Neural cell (in vitro differentiated cells): ENCODE results near the gene ZNF641. TPM values are rescaled to one million over a fixed set of nuclear protein-coding genes. Genes with fewer than 3 reads are reported as not detected.

ENCODE experiments used
- H2AFZ ChIP-seq: fragments of 200-600, 300-800 bp; sonication (generic), shearing (Covaris generic); 2 replicates; pipeline ENCODE4 v1.6.0; 2014; ENCODE audit warnings: low read depth, mild to moderate bottlenecking, antibody characterized with exemption, low read length, moderate library complexity
- H3F3A ChIP-seq: fragments of 200-600 bp; shearing (Covaris generic); 2 replicates; pipeline ENCODE4 v1.6.1; 2016; ENCODE audit warnings: mild to moderate bottlenecking, moderate library complexity, mixed read lengths, antibody characterized with exemption, low read length; ENCODE audit not compliant: insufficient read depth, poor library complexity, severe bottlenecking
- H3K27ac ChIP-seq: fragments of 200-600, 300-800 bp; sonication (generic), shearing (Covaris generic); 2 replicates; pipeline ENCODE4 v1.5.1; 2014; ENCODE audit warnings: mild to moderate bottlenecking, low read length, moderate library complexity
- H3K27me3 ChIP-seq: fragments of 300-800, 200-600 bp; sonication (generic), shearing (Covaris generic); 2 replicates; pipeline ENCODE4 v1.6.0; 2014; ENCODE audit warnings: mild to moderate bottlenecking, low read depth, low read length, moderate library complexity; ENCODE audit not compliant: insufficient read depth
- H3K36me3 ChIP-seq: fragments of 300-800, 200-600 bp; sonication (generic), shearing (Covaris generic); 2 replicates; pipeline ENCODE4 v1.5.1; 2014; ENCODE audit warnings: mild to moderate bottlenecking, antibody characterized with exemption, low read length, moderate library complexity; ENCODE audit not compliant: insufficient read depth
- H3K4me2 ChIP-seq: fragments of 300-800, 200-600 bp; sonication (generic), shearing (Covaris generic); 2 replicates; pipeline ENCODE4 v1.6.0; 2014; ENCODE audit warnings: mild to moderate bottlenecking, low read length
- H3K4me3 ChIP-seq: fragments of 300-800, 200-600 bp; sonication (generic), shearing (Covaris generic); 2 replicates; pipeline ENCODE4 v1.5.1; 2014; ENCODE audit warnings: mild to moderate bottlenecking, low read length, moderate library complexity
- H3K79me2 ChIP-seq: fragments of 200-600 bp; shearing (Covaris generic); replicated peaks from 2 replicates; pipeline ENCODE4 v1.6.0; 2014; ENCODE audit warnings: mild to moderate bottlenecking, low read length, moderate library complexity; ENCODE audit not compliant: insufficient read depth
- H3K9ac ChIP-seq: fragments of 300-800, 200-600 bp; sonication (generic), shearing (Covaris generic); 2 replicates; pipeline ENCODE4 v1.6.1; 2016; ENCODE audit warnings: mild to moderate bottlenecking, low read length, mixed read lengths
- H3K9me2 ChIP-seq: fragments of 200-600 bp; shearing (Covaris generic); 2 replicates; pipeline ENCODE4 v1.6.1; 2016; ENCODE audit warnings: mild to moderate bottlenecking, low read length, mixed read lengths; ENCODE audit not compliant: insufficient read depth
- H3K9me3 ChIP-seq: fragments of 200-600, 300-800 bp; sonication (generic), shearing (Covaris generic); 2 replicates; pipeline ENCODE4 v1.6.1; 2016; ENCODE audit warnings: mild to moderate bottlenecking, mixed run types, low read length, moderate library complexity, mixed read lengths
- H4K20me1 ChIP-seq: fragments of 200-600 bp; shearing (Covaris generic); 2 replicates; pipeline ENCODE4 v1.6.1; 2016; ENCODE audit warnings: mild to moderate bottlenecking, mixed run types; ENCODE audit not compliant: insufficient read depth
- CTCF ChIP-seq: fragments of 450-650 bp; IDR thresholded peaks from 2 replicates; pipeline ENCODE4 v1.5.1; 2014; ENCODE audit warnings: antibody characterized with exemption, mild to moderate bottlenecking, moderate library complexity; ENCODE audit not compliant: poor library complexity, severe bottlenecking
- EP300 ChIP-seq: fragments of 450-650 bp; conservative IDR thresholded peaks from 2 replicates; pipeline ENCODE4 v1.6.1; 2014; ENCODE audit warnings: antibody characterized with exemption, mild to moderate bottlenecking, moderate library complexity; ENCODE audit not compliant: poor library complexity, severe bottlenecking
- EZH2 ChIP-seq: fragments of 200-600, 300-800 bp; shearing (Covaris generic), sonication (generic); IDR thresholded peaks from 2 replicates; pipeline ENCODE4 v1.6.1; 2014; ENCODE audit warnings: antibody characterized with exemption, low read length, borderline replicate concordance, mild to moderate bottlenecking; ENCODE audit not compliant: insufficient read depth, poor library complexity, severe bottlenecking
- MXI1 ChIP-seq: fragments of 450-650 bp; conservative IDR thresholded peaks from 2 replicates; pipeline ENCODE4 v1.6.1; 2014; ENCODE audit warnings: antibody characterized with exemption, mild to moderate bottlenecking; ENCODE audit not compliant: poor library complexity, severe bottlenecking
- POLR2AphosphoS5 ChIP-seq: IDR thresholded peaks from 2 replicates; pipeline ENCODE4 v1.6.1; 2012
- RAD21 ChIP-seq: fragments of 450-650 bp; conservative IDR thresholded peaks from 2 replicates; pipeline ENCODE4 v1.6.1; 2014; ENCODE audit warnings: antibody characterized with exemption, mild to moderate bottlenecking, moderate library complexity
- REST ChIP-seq: IDR thresholded peaks from 2 replicates; pipeline ENCODE4 v1.6.1; 2012; ENCODE audit warnings: borderline replicate concordance
- SMC3 ChIP-seq: fragments of 450-650 bp; conservative IDR thresholded peaks from 2 replicates; pipeline ENCODE4 v1.6.1; 2014; ENCODE audit warnings: antibody characterized with exemption, mild to moderate bottlenecking, moderate library complexity; ENCODE audit not compliant: poor library complexity
- TAF1 ChIP-seq: IDR thresholded peaks from 2 replicates; pipeline ENCODE4 v1.6.1; 2012; ENCODE audit warnings: low read depth
- polyA plus RNA-seq: library from polyadenylated mRNA; depleted of rRNA; stranded (reverse); fragments of >200 nt; gene quantifications from 2 replicates; pipeline ENCODE4 v1.2.3, GENCODE V29; 2014

Gene ZNF641
- polyA plus RNA-seq, 1 donor from 2014 or later = 41.6 TPM

- Histone ChIP-seq H3K9me2 (no peaks in the 10 kb centered on the region), H3K36me3 (no peaks in the 10 kb centered on the region), H2AFZ (no peak overlapping the region), H3K27me3 (no peaks in the 10 kb centered on the region), H3K9me3 (no peaks in the 10 kb centered on the region), H3K4me3 (no peak overlapping the region), H4K20me1 (no peaks in the 10 kb centered on the region), H3K27ac (no peak overlapping the region), H3K9ac (no peak overlapping the region), H3F3A (no peaks in the 10 kb centered on the region), H3K4me2 (no peak overlapping the region), H3K79me2 (no peaks in the 10 kb centered on the region)
- TF ChIP-seq TAF1 = no peak
- no peak for TF ChIP-seq EZH2
- TF ChIP-seq POLR2AphosphoS5 = no peak
- TF ChIP-seq CTCF = no peak
- TF ChIP-seq EP300 = no peak
- TF ChIP-seq RAD21 = no peak
- TF ChIP-seq REST = no peak
- no peak for TF ChIP-seq SMC3
- TF ChIP-seq MXI1 = no peak
Measured at GRCh38 chr12:48302161-48302911, 48.4 kb downstream of the ZNF641 start.

- H3K4me3 ChIP-seq = no peak overlapping the region
- no peaks in the 10 kb centered on the region for H4K20me1 ChIP-seq
- H3K27me3 ChIP-seq = no peaks in the 10 kb centered on the region
- H3K4me2 ChIP-seq = no peak overlapping the region
- H3K9ac ChIP-seq = no peak overlapping the region
- TF ChIP-seq EP300 = no peak
- TF ChIP-seq RAD21 = no peak
- no peak for TF ChIP-seq CTCF
- TF ChIP-seq REST = no peak
- no peak for TF ChIP-seq TAF1
- TF ChIP-seq MXI1 = no peak
- no peak for TF ChIP-seq POLR2AphosphoS5
- no peak for TF ChIP-seq EZH2
- H3K9me3 ChIP-seq = no peaks in the 10 kb centered on the region
- H3K27ac ChIP-seq = no peak overlapping the region
- H2AFZ ChIP-seq = no peak overlapping the region
- H3K9me2 ChIP-seq = no peaks in the 10 kb centered on the region
- H3K79me2 ChIP-seq = no peaks in the 10 kb centered on the region
- H3F3A ChIP-seq = no peaks in the 10 kb centered on the region
- no peaks in the 10 kb centered on the region for H3K36me3 ChIP-seq
Measured at GRCh38 chr12:48300774-48301173, 49.9 kb downstream of the ZNF641 start.
